Measurements from ENCODE around the gene ARHGEF25.
"Not testable (repeated sequence)": the region's sequence is repeated elsewhere in the genome, so short reads cannot be mapped to it uniquely, and the experiment has no call there.

The ARHGEF25 gene

GRCh38 chr12:57632958-57633840 lies 22.0 kb downstream of the ARHGEF25 start, which contains the start of gene B4GALNT1:
Gene B4GALNT1 (minus strand): TSS chr12:57633201. CDS start chr12:57632132, 1,069 bp downstream.
- Mint-ChIP-seq H3K4me3 (peak within 1 kb of the TSS; percentile 58), H3K4me1 (peaks cover 12% of the 10 kb centered on the region), H3K27ac (no peak within 1 kb of the TSS), H3K27me3 (peaks cover 79% of the 10 kb centered on the region), H3K36me3 (no peaks in the 10 kb centered on the region), H3K9me3 (no peaks in the 10 kb centered on the region)
- CTCF ChIA-PET: interaction anchor here (0.6 to 2.6 kb wide), 18 partner anchors 9 to 406 kb away, joined by 3 to 12 read pairs (median 3); partner anchors contain the start of genes GLI1 and PIP4K2C
- peak; percentile 66 for DNase-seq

GRCh38 chr12:57636731-57637130 lies 25.5 kb downstream of the ARHGEF25 start:
- not testable (repeated sequence) for H3K36me3 Mint-ChIP-seq, DNase-seq, H3K27ac Mint-ChIP-seq, H3K4me1 Mint-ChIP-seq, H3K4me3 Mint-ChIP-seq, H3K9me3 Mint-ChIP-seq
- CTCF ChIA-PET: interaction anchor here (1.1 to 3.2 kb wide), 6 partner anchors 9 to 348 kb away, joined by 3 to 29 read pairs (median 4); no protein-coding TSS in a partner anchor
- H3K27me3 Mint-ChIP-seq: peaks cover 68% of the 10 kb centered on the region

GRCh38 chr12:57637364-57637763 lies 26.1 kb downstream of the ARHGEF25 start:
- DNase-seq: no peak
- H3K4me3 Mint-ChIP-seq: no peak overlapping the region
- peaks cover 67% of the 10 kb centered on the region for H3K27me3 Mint-ChIP-seq
- H3K4me1 Mint-ChIP-seq: peaks cover 6% of the 10 kb centered on the region
- H3K36me3 Mint-ChIP-seq: no peaks in the 10 kb centered on the region
- CTCF ChIA-PET: interaction anchor here (1.1 to 3.2 kb wide), 9 partner anchors 10 to 348 kb away, joined by 3 to 29 read pairs (median 4); partner anchors contain the start of gene GLI1
- no peaks in the 10 kb centered on the region for H3K9me3 Mint-ChIP-seq
- H3K27ac Mint-ChIP-seq: no peak overlapping the region

DNA sequence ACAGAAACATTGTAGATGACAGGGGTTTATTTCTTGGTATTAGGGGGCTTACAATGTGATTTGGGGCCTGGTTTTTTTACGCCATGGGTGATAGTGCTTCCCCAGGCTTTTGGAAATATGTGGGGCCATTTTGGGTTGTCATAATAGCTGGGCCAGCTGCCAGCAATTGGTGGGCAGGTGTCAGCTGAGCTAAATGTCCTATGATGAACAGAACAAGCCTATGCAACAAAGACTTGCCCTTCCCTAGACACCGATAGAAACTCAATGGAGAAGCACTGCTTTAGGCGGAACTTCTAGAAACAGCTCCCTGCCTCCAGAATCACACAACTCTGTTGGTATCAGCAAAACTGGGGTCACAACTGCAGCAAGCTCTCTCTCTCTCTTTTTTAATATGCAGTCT lies 26.9 kb downstream of the ARHGEF25 start:
- no peaks in the 10 kb centered on the region for H3K36me3 Mint-ChIP-seq
- H3K27me3 Mint-ChIP-seq: peaks cover 66% of the 10 kb centered on the region
- no peak overlapping the region for H3K27ac Mint-ChIP-seq
- CTCF ChIA-PET: interaction anchor here (1.0 to 3.2 kb wide), 10 partner anchors 10 to 179 kb away, joined by 3 to 29 read pairs (median 6); partner anchors contain the start of gene GLI1
- no peak overlapping the region for H3K4me3 Mint-ChIP-seq
- H3K9me3 Mint-ChIP-seq: no peaks in the 10 kb centered on the region
- no peak for DNase-seq
- peaks cover 5% of the 10 kb centered on the region for H3K4me1 Mint-ChIP-seq

GRCh38 chr12:57640175-57641042 lies 29.2 kb downstream of the ARHGEF25 start:
- Mint-ChIP-seq H3K27ac (no peak overlapping the region), H3K9me3 (peaks cover 4% of the 10 kb centered on the region), H3K4me1 (no peaks in the 10 kb centered on the region), H3K27me3 (peaks cover 51% of the 10 kb centered on the region), H3K36me3 (no peaks in the 10 kb centered on the region), H3K4me3 (no peak overlapping the region)
- CTCF ChIA-PET: interaction anchor here (1.4 kb wide), 1 partner anchor 57 kb away, joined by 5 read pairs; no protein-coding TSS in a partner anchor
- DNase-seq: no peak

DNA sequence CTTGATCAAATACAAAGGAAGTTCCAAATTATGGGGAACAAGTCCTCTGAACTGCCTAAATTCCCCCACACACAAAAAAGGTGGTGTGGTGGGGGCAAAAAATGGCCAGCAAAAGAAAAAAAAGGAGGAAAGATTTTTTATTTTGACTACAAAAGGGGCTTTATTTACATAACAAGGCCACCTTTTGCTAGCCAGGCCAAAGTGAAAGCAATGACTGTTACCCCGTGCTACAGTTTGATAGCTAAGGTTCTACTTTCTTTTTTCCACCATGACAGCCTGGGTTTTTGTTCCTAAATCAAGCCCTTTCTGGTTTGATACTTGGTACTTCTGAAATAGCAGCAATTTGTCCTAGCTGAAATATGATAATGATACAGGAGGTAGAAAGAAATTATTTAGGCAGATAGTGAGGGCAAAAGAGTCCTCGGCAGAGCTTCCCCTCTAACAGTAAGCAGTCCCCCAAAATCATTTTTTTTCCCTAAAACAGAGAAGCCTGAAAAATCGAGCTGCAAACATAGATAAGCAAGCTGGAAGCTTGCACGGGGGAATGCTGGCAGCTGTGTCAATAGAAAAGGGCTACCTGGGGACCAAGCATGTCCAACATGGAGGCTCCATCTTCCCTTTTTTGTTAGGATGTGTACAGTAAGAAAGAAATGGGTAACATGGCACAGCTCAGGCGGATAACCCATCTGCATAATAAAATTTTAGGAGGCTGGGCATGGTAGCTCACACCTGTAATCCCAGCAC lies 30.6 kb downstream of the ARHGEF25 start:
- H3K4me3 Mint-ChIP-seq: no peak overlapping the region
- CTCF ChIA-PET: interaction anchor here (0.9 to 1.9 kb wide), 3 partner anchors 9 to 66 kb away, joined by 4 to 6 read pairs (median 4); partner anchors contain the start of gene B4GALNT1
- H3K27ac Mint-ChIP-seq: no peak overlapping the region
- DNase-seq: no peak
- H3K36me3 Mint-ChIP-seq: no peaks in the 10 kb centered on the region
- peaks cover 9% of the 10 kb centered on the region for H3K9me3 Mint-ChIP-seq
- H3K27me3 Mint-ChIP-seq: peaks cover 42% of the 10 kb centered on the region
- H3K4me1 Mint-ChIP-seq: no peaks in the 10 kb centered on the region

DNA sequence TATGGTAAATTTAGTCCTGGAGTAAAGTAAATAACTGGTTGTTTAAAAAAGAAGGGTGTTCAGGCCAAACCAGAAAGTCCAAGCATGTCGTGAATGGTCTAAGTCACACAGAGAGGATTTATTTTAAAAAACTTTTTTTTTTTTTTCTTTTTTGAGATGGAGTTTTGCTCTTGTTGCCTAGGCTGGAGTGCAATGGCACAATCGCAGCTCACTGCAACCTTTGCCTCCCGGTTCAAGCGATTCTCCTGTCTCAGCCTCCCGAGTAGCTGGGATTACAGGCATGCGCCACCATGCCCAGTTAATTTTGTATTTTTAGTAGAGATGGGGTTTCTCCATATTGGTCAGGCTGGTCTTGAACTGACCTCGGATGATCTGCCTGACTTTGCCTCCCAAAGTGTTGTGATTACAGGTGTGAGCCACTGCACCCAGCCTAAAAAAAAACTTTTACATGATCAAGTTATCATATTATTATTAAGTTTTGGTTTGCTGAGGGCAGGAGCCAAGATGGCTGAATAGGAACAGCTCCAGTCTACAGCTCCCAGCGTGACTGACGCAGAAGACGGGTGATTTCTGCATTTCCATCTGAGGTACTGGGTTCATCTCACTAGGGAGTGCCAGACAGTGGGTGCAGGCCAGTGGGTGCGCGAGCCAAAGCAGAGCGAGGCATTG lies 34.9 kb downstream of the ARHGEF25 start:
- not testable (repeated sequence) for H3K27ac Mint-ChIP-seq, DNase-seq, H3K4me3 Mint-ChIP-seq, H3K9me3 Mint-ChIP-seq, H3K36me3 Mint-ChIP-seq, H3K4me1 Mint-ChIP-seq
- CTCF ChIA-PET: interaction anchor here (1.3 kb wide), 1 partner anchor 63 kb away, joined by 5 read pairs; no protein-coding TSS in a partner anchor
- peaks cover 17% of the 10 kb centered on the region for H3K27me3 Mint-ChIP-seq

DNA sequence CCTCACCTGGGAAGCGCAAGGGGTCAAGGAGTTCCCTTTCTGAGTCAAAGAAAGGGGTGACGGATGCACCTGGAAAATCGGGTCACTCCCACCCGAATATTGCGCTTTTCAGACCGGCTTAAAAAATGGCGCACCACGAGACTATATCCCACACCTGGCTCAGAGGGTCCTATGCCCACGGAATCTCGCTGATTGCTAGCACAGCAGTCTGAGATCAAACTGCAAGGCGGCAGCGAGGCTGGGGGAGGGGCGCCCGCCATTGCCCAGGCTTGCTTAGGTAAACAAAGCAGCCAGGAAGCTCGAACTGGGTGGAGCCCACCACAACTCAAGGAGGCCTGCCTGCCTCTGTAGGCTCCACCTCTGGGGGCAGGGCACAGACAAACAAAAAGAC lies 35.4 kb downstream of the ARHGEF25 start:
- not testable (repeated sequence) for H3K4me1 Mint-ChIP-seq, DNase-seq
- CTCF ChIA-PET: interaction anchor here (1.3 kb wide), 1 partner anchor 64 kb away, joined by 5 read pairs; no protein-coding TSS in a partner anchor

DNA sequence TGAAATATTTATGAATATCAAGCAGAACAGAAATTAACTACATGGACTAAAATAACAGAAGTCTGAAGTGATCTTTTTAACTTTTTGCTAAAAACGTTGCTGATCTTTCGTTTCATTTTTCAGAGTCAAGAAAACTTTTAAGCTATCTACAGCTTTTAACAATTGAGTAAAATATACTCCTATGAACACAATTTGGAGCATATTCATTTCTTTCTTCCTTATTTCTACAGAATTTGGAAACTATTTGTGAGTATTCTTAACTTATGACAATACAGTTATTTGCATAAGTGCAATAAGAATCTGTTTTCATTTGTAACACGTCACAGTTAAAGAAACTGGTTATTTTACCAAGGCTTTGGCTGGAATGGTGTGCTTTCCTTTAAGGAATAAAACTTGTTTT lies 42.8 kb downstream of the ARHGEF25 start:
- CTCF ChIA-PET: interaction anchor here (0.7 kb wide), 1 partner anchor 16 kb away, joined by 3 read pairs; no protein-coding TSS in a partner anchor
- Mint-ChIP-seq H3K9me3 (peaks cover 7% of the 10 kb centered on the region), H3K4me3 (no peak overlapping the region), H3K27ac (no peak overlapping the region), H3K36me3 (no peaks in the 10 kb centered on the region), H3K27me3 (peaks cover 8% of the 10 kb centered on the region), H3K4me1 (no peaks in the 10 kb centered on the region)
- DNase-seq: no peak

More for the DNA sequence above, 35.4 kb downstream of the ARHGEF25 start:
- H3K9me3 Mint-ChIP-seq, H3K36me3 Mint-ChIP-seq, H3K4me3 Mint-ChIP-seq, H3K27ac Mint-ChIP-seq: not testable (repeated sequence)
- H3K27me3 Mint-ChIP-seq: peaks cover 12% of the 10 kb centered on the region

GRCh38 chr12:57655541-57656240 lies 44.5 kb downstream of the ARHGEF25 start:
- Mint-ChIP-seq H3K9me3 (peaks cover 7% of the 10 kb centered on the region), H3K36me3 (no peaks in the 10 kb centered on the region), H3K4me1 (no peaks in the 10 kb centered on the region), H3K27ac (no peak overlapping the region), H3K27me3 (peaks cover 14% of the 10 kb centered on the region), H3K4me3 (no peak overlapping the region)
- CTCF ChIA-PET: interaction anchor here (0.7 to 1.4 kb wide), 3 partner anchors 15 to 37 kb away, joined by 3 to 5 read pairs (median 3); no protein-coding TSS in a partner anchor
- no peak for DNase-seq

DNA sequence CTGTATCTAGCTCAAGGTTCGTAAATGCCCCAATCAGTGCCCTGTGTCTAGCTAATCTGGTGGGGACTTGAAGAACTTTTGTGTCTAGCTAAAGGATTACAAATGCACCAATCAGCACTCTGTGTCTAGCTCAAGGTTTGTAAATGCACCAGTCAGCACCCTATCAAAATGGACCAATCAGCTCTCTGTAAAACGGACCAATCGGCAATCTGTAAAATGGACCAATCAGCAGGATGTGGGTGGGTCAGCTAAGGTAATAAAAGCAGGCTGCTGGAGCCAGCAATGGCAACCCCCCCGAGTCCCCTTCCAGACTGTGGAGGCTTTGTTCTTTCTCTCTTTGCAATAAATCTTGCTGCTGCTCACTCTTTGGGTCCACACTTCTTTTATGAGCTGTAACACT lies 45.2 kb downstream of the ARHGEF25 start:
- H3K4me1 Mint-ChIP-seq, H3K27ac Mint-ChIP-seq, DNase-seq, H3K4me3 Mint-ChIP-seq, H3K36me3 Mint-ChIP-seq: not testable (repeated sequence)
- Mint-ChIP-seq H3K9me3 (peaks cover 12% of the 10 kb centered on the region), H3K27me3 (peaks cover 14% of the 10 kb centered on the region)
- CTCF ChIA-PET: interaction anchor here (1.3 to 1.4 kb wide), 2 partner anchors 34 to 37 kb away, joined by 3 to 5 read pairs; no protein-coding TSS in a partner anchor

DNA sequence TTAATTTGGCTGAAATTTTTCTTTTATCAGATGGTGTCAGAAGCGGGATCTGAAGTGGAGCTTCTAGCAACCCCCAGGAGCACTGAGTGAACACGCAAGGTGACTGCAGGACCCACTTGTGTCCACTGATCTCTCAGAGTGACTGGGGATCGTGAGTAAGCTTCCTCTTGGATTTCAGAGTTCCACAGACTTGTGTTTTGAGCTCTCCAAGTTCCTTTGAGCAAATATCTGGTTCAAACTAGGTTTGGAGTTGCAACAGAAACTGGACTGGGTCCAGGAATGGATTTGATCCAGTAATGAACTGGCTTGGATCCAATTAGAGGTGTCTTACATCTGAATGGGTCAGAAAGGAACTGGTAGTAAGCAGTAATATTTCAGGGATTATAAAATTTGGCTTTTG lies 46.5 kb downstream of the ARHGEF25 start:
- Mint-ChIP-seq H3K4me1 (no peaks in the 10 kb centered on the region), H3K27ac (no peak overlapping the region), H3K27me3 (peaks cover 14% of the 10 kb centered on the region), H3K4me3 (no peak overlapping the region), H3K9me3 (peaks cover 14% of the 10 kb centered on the region), H3K36me3 (no peaks in the 10 kb centered on the region)
- no peak for DNase-seq
- CTCF ChIA-PET: interaction anchor here (1.3 to 2.0 kb wide), 2 partner anchors 20 to 74 kb away, joined by 3 to 6 read pairs; no protein-coding TSS in a partner anchor
